Measurements from ENCODE around the gene MYZAP.

MYZAP gene

GRCh38 chr15:57708047-57708446 is 116.3 kb downstream of the MYZAP start:
- H3K4me3 ChIP-seq (ENCODE audit: control insufficient read depth, low read depth, low read length), result peak overlapping the region; percentile 92

GRCh38 chr15:57718309-57718708 is 126.6 kb downstream of the MYZAP start:
- H3K4me3 ChIP-seq (ENCODE audit: control insufficient read depth, low read depth, low read length), result no peak overlapping the region
- TF ChIP-seq, protein P1, sequence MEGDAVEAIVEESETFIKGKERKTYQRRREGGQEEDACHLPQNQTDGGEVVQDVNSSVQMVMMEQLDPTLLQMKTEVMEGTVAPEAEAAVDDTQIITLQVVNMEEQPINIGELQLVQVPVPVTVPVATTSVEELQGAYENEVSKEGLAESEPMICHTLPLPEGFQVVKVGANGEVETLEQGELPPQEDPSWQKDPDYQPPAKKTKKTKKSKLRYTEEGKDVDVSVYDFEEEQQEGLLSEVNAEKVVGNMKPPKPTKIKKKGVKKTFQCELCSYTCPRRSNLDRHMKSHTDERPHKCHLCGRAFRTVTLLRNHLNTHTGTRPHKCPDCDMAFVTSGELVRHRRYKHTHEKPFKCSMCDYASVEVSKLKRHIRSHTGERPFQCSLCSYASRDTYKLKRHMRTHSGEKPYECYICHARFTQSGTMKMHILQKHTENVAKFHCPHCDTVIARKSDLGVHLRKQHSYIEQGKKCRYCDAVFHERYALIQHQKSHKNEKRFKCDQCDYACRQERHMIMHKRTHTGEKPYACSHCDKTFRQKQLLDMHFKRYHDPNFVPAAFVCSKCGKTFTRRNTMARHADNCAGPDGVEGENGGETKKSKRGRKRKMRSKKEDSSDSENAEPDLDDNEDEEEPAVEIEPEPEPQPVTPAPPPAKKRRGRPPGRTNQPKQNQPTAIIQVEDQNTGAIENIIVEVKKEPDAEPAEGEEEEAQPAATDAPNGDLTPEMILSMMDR (conservative IDR thresholded peaks at IDR 0.05; ENCODE audit: control insufficient read depth, insufficient read depth, low read depth, low read length), result no peak
- DNase-seq (ENCODE audit: low read depth), result no peak

More at GRCh38 chr15:57708047-57708446, 116.3 kb downstream of the MYZAP start:
- TF ChIP-seq, protein P1 (conservative IDR thresholded peaks at IDR 0.05; ENCODE audit: control insufficient read depth, insufficient read depth, low read depth, low read length), result no peak
- peak; percentile 40 for DNase-seq (ENCODE audit: low read depth)

DNA sequence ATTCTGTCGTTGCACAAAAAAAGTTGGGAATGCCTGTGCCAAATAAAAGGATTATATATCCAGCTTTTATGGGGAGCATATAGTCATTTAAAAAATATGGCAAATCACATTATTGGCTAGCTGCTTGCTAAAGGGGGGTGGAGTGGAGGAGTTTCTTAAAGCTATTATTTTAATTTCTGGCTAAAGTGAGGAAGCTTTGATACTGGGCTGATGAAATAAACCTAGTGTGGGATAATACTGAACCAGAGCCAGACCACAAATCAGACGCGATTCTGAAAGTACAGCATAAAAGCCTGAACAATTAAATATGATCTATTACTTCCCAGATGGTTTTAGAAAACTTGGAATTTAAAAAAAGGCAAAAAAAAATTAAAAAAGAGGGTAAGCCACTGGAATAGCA is 129.2 kb downstream of the MYZAP start:
- TF ChIP-seq, protein P1 (conservative IDR thresholded peaks at IDR 0.05; ENCODE audit: control insufficient read depth, insufficient read depth, low read depth, low read length), result no peak
- no peak overlapping the region for H3K4me3 ChIP-seq (ENCODE audit: control insufficient read depth, low read depth, low read length)
- peak; percentile 49 for DNase-seq (ENCODE audit: low read depth)

GRCh38 chr15:57726411-57726810 is 134.7 kb downstream of the MYZAP start:
- H3K4me3 ChIP-seq (ENCODE audit: control insufficient read depth, low read depth, low read length), result no peak overlapping the region
- TF ChIP-seq, protein P1 (conservative IDR thresholded peaks at IDR 0.05; ENCODE audit: control insufficient read depth, insufficient read depth, low read depth, low read length), result no peak
- no peak for DNase-seq (ENCODE audit: low read depth)

DNA sequence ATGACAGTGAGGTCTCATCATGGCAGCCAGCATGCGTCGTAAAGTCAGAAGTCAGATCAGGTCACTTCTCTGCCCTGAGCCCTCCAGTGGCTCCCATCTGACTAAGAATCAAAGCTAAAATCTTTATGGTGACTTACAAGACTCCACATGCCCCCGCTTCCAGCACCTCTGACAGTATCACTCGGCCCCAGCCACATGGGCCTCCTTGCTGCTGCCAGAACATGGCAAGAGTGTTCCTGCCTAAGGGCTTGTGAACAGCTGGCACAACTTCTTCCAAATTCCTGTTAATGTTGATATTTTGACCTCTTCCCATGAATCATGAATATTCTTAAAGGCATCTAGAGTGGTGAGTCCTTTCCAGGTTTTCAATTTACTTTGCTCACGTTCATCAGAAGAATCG is 135.3 kb downstream of the MYZAP start:
- no peak overlapping the region for H3K4me3 ChIP-seq (ENCODE audit: control insufficient read depth, low read depth, low read length)
- DNase-seq (ENCODE audit: low read depth), result no peak
- TF ChIP-seq, protein P1 (conservative IDR thresholded peaks at IDR 0.05; ENCODE audit: control insufficient read depth, insufficient read depth, low read depth, low read length), result no peak

DNA sequence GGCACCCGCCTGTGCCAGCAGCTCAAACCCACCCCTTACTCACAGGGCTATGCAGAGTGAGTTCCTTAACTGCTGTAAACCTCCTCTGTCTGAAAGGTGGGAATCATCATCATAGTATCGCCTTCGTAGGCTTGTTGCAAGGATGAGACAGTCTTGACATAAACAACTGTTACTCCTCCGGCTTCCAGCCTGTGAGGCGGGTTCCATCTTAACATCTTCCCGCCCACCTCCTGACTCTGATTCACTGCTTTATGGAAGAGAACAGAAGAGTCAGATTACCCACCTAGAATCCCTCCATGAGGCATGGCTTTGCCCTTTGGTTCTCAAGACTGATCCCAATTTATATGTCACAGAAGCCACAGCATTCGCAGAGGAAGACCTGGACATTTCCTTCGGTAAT is 136.7 kb downstream of the MYZAP start:
- TF ChIP-seq, protein P1 (conservative IDR thresholded peaks at IDR 0.05; ENCODE audit: control insufficient read depth, insufficient read depth, low read depth, low read length), result no peak
- no peak overlapping the region for H3K4me3 ChIP-seq (ENCODE audit: control insufficient read depth, low read depth, low read length)
- no peak for DNase-seq (ENCODE audit: low read depth)

DNA sequence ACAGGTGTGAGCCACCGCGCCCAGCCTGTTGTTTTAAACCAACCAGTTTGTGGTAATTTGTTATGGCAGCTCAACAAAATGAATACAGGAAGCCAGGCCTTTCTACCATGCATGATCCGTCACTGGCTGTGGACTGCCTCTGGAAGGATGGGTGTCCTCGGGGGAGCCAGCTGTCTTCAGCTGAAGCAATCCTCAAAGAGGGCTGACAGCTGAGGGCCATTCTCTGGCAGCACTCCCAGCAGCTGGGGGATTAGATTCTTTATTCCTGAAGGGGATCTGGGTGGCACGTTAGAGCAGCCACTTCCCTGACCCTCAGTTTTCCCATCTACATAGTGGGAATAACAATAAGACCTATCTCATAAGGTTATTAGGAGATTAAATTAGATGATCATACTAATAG is 139.2 kb downstream of the MYZAP start:
- TF ChIP-seq, protein P1 (conservative IDR thresholded peaks at IDR 0.05; ENCODE audit: control insufficient read depth, insufficient read depth, low read depth, low read length), result no peak
- H3K4me3 ChIP-seq (ENCODE audit: control insufficient read depth, low read depth, low read length), result no peak overlapping the region
- DNase-seq (ENCODE audit: low read depth), result no peak

Measured in fibroblast of mammary gland (primary cell).